Stimulated activated CD8-positive, alpha-beta memory T cell treated with anti-CD3 and anti-CD28 coated beads, Interleukin-7, amount 100 ng/mL, for 48 hours (primary cell): Measurements from ENCODE around the gene ZNF749.
"Not testable (repeated sequence)": the region's sequence is repeated elsewhere in the genome, so short reads cannot be mapped to it uniquely, and the experiment has no call there.

Experiments used
- DNase-seq, 2 donors: peaks; one replicate each; pipeline ENCODE4 v3.0.0-alpha.2; 2020; ENCODE audit warnings: low read depth in 1 of 2; ENCODE audit errors: extremely low read depth in 1 of 2

The ZNF749 gene

GRCh38 chr19:57465680-57466381, 30.7 kb downstream of the ZNF749 start:
- peak in 1 of 2 donors; percentile 6 for DNase-seq

DNA sequence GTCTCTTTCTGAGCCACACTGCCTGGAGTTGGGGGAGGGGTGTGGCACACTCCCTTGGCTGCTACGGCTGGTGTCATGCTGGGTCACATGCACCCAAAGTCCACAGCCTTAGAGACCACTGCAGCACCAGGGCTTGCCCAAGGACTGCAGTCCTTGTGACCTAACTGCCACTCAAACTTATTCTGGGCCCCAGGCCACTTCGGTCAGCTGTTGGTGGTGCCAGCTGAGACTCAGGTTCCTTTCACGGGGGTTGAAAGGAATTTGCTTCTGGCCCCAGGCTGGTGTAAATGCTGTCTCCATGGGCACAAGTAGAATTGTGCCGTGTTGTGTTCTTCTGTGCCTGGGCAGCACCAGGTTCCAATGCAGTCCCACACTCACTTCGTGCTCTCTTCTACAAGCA, 31.4 kb downstream of the ZNF749 start:
- DNase-seq, result no peak

- DNase-seq, result no peak
These were observed 38.5 kb downstream of the ZNF749 start for GRCh38 chr19:57473646-57474045.

- peak; percentile 61 to 83 for DNase-seq
These were observed 42.3 kb downstream of the ZNF749 start, which contains the start of gene ZNF772 for GRCh38 chr19:57477191-57478008. Gene ZNF772 (minus strand): TSS chr19:57477566. CDS start chr19:57477309, 257 bp downstream.

- DNase-seq, result peak; percentile 78 to 88
These were observed 52.6 kb downstream of the ZNF749 start, which contains the start of gene ZNF419 for GRCh38 chr19:57487477-57488298. Gene ZNF419 (plus strand): TSS chr19:57487750. CDS start chr19:57487951, 201 bp downstream.

DNA sequence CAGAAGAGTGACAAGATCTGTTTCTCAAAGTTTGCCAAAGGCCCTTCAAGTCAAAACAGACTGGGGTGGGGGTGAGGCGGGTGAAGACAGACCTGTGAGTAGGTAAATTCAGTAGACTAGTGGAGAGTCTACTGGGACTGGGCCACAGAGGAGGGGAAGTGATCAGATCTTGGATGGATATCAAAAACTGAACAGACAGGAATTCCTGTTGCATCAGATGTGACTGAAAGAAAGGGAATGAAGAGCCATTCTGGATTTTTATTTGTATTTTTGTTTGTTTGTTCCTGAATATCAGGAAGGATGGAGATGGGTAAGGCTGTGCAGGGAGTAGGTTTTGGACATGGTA, 53.1 kb downstream of the ZNF749 start:
- DNase-seq, result not testable (repeated sequence)
